OCI-LY3 (cell line): Measurements from ENCODE around the gene SOAT2.

ENCODE experiments used
- H2AFZ ChIP-seq: fragments of 200-600, 300-600 bp; shearing (Covaris generic); 2 replicates; pipeline ENCODE4 v1.6.0; 2014; ENCODE audit warnings: antibody characterized with exemption, low read depth, low read length
- H3K27ac ChIP-seq: fragments of 200-600, 300-600 bp; sonication (generic); 2 replicates; pipeline ENCODE4 v1.5.1; 2014; ENCODE audit warnings: mild to moderate bottlenecking, low read length, moderate library complexity, mixed read lengths
- H3K27me3 ChIP-seq: fragments of 200-600, 300-600 bp; sonication (generic); 2 replicates; pipeline ENCODE4 v1.6.1; 2014; ENCODE audit warnings: low read depth, low read length, mixed read lengths
- H3K36me3 ChIP-seq: fragments of 200-600, 300-600 bp; sonication (generic); replicated peaks from 2 replicates; pipeline ENCODE3; 2014; ENCODE audit warnings: low read depth, low read length, mixed read lengths
- H3K4me1 ChIP-seq: fragments of 300-600, 200-600 bp; sonication (generic); 2 replicates; pipeline ENCODE4 v1.6.1; 2014; ENCODE audit warnings: low read length, mixed read lengths
- H3K4me2 ChIP-seq: fragments of 200-600, 300-600 bp; sonication (generic); 2 replicates; pipeline ENCODE4 v1.6.1; 2014; ENCODE audit warnings: low read length, mixed read lengths
- H3K4me3 ChIP-seq: fragments of 300-600, 200-600 bp; sonication (generic); 2 replicates; pipeline ENCODE4 v1.5.1; 2014; ENCODE audit warnings: antibody characterized with exemption, mild to moderate bottlenecking, low read length, moderate library complexity
- H3K79me2 ChIP-seq: fragments of 300-600, 200-600 bp; shearing (Covaris generic); 2 replicates; pipeline ENCODE4 v1.6.1; 2014; ENCODE audit warnings: mild to moderate bottlenecking, low read length, mixed read lengths
- H3K9ac ChIP-seq: fragments of 300-600, 200-600 bp; shearing (Covaris generic); 2 replicates; pipeline ENCODE4 v1.6.0; 2014; ENCODE audit warnings: mild to moderate bottlenecking, low read length, moderate library complexity
- H3K9me3 ChIP-seq: fragments of 200-600, 300-600 bp; shearing (Covaris generic); 2 replicates; pipeline ENCODE4 v1.6.1; 2014; ENCODE audit warnings: low read length, mixed read lengths; ENCODE audit not compliant: insufficient read depth
- H4K20me1 ChIP-seq: fragments of 200-600, 300-600 bp; sonication (generic); 2 replicates; pipeline ENCODE4 v1.6.1; 2016; ENCODE audit warnings: low read length, mixed read lengths; ENCODE audit not compliant: insufficient read depth
- CTCF ChIP-seq: fragments of 200-600, 300-600 bp; sonication (generic); IDR thresholded peaks from 2 replicates; pipeline ENCODE4 v1.5.1; 2014; ENCODE audit warnings: antibody characterized with exemption, low read length, low read depth
- EZH2phosphoT487 ChIP-seq: fragments of 200-600 bp; shearing (Covaris generic); IDR thresholded peaks from 2 replicates; pipeline ENCODE4 v1.6.1; 2018; ENCODE audit warnings: antibody characterized with exemption, mixed run types, low read depth

Gene SOAT2

GRCh38 chr12:53056296-53056695 is 47.0 kb upstream of the SOAT2 start:
- peaks cover 6% of the 10 kb centered on the region; the same call in 1 of the 2 replicates for H3K27me3 ChIP-seq
- no peaks in the 10 kb centered on the region for H4K20me1 ChIP-seq
- H3K9me3 ChIP-seq = no peaks in the 10 kb centered on the region
- no peak overlapping the region for H3K9ac ChIP-seq
- H2AFZ ChIP-seq = no peak overlapping the region
- H3K4me3 ChIP-seq = no peak overlapping the region
- H3K4me1 ChIP-seq = peaks cover 4% of the 10 kb centered on the region; the same call in 1 of the 2 replicates
- no peak overlapping the region for H3K27ac ChIP-seq
- H3K4me2 ChIP-seq = no peak overlapping the region
- TF ChIP-seq CTCF (no peak), EZH2phosphoT487 (no peak)
- H3K79me2 ChIP-seq = no peaks in the 10 kb centered on the region
- no peaks in the 10 kb centered on the region for H3K36me3 ChIP-seq

- no peak overlapping the region for H3K27ac ChIP-seq
- H3K9me3 ChIP-seq = no peaks in the 10 kb centered on the region
- no peak overlapping the region for H3K9ac ChIP-seq
- peaks cover 4% of the 10 kb centered on the region; the same call in 1 of the 2 replicates for H3K4me1 ChIP-seq
- no peak overlapping the region for H2AFZ ChIP-seq
- no peak for TF ChIP-seq CTCF
- no peak for TF ChIP-seq EZH2phosphoT487
- H3K4me3 ChIP-seq = no peak overlapping the region
- peaks cover 6% of the 10 kb centered on the region; the same call in 1 of the 2 replicates for H3K27me3 ChIP-seq
- no peak overlapping the region for H3K4me2 ChIP-seq
- no peaks in the 10 kb centered on the region for H3K79me2 ChIP-seq
- H4K20me1 ChIP-seq = no peaks in the 10 kb centered on the region
- H3K36me3 ChIP-seq = no peaks in the 10 kb centered on the region
These were observed 46.4 kb upstream of the SOAT2 start for GRCh38 chr12:53056901-53057300.

GRCh38 chr12:53057816-53058500 is 45.3 kb upstream of the SOAT2 start:
- no peak overlapping the region for H3K4me3 ChIP-seq
- TF ChIP-seq EZH2phosphoT487 = no peak
- no peak for TF ChIP-seq CTCF
- H3K79me2 ChIP-seq = no peaks in the 10 kb centered on the region
- no peak overlapping the region for H3K4me2 ChIP-seq
- H3K27me3 ChIP-seq = peaks cover 6% of the 10 kb centered on the region; the same call in 1 of the 2 replicates
- no peaks in the 10 kb centered on the region for H4K20me1 ChIP-seq
- H3K36me3 ChIP-seq = no peaks in the 10 kb centered on the region
- H3K9ac ChIP-seq = no peak overlapping the region
- H3K9me3 ChIP-seq = no peaks in the 10 kb centered on the region
- H3K4me1 ChIP-seq = peaks cover 4% of the 10 kb centered on the region; the same call in 1 of the 2 replicates
- H3K27ac ChIP-seq = no peak overlapping the region
- H2AFZ ChIP-seq = no peak overlapping the region

GRCh38 chr12:53058674-53059433 is 44.4 kb upstream of the SOAT2 start:
- TF ChIP-seq EZH2phosphoT487 (no peak), CTCF (no peak)
- Histone ChIP-seq H3K4me2 (no peak overlapping the region), H3K4me1 (no peaks in the 10 kb centered on the region; the same call in 1 of the 2 replicates), H3K36me3 (no peaks in the 10 kb centered on the region), H3K27me3 (peaks cover 6% of the 10 kb centered on the region; the same call in 1 of the 2 replicates), H3K9me3 (no peaks in the 10 kb centered on the region), H2AFZ (no peak overlapping the region), H3K4me3 (no peak overlapping the region), H4K20me1 (no peaks in the 10 kb centered on the region), H3K79me2 (no peaks in the 10 kb centered on the region), H3K9ac (no peak overlapping the region), H3K27ac (no peak overlapping the region)
